Epithelial cell of proximal tubule (primary cell): ENCODE results near the gene TRAF1. TPM values are rescaled to one million over a fixed set of nuclear protein-coding genes. Genes with fewer than 3 reads are reported as not detected.

ENCODE experiments used
- DNase-seq: peaks from one replicate; pipeline ENCODE4 v3.0.0-alpha.2; 2011; ENCODE audit warnings: low read depth
- H3K4me3 ChIP-seq: 2 replicates; pipeline ENCODE4 v1.5.1; 2011; ENCODE audit warnings: low read depth, mild to moderate bottlenecking, low read length
- total RNA-seq: library from RNA; depleted of rRNA; stranded (reverse); fragments of >200 nt; gene quantifications from 2 replicates; pipeline ENCODE4 v1.2.3, GENCODE V29; 2015
- TF ChIP-seq, protein P1 (sequence below): conservative IDR thresholded peaks from 2 replicates; pipeline ENCODE4 v1.5.1; 2012; ENCODE audit warnings: low read depth, mild to moderate bottlenecking, low read length

TRAF1 gene
- total RNA-seq, 1 donor from 2014 or later = 5.9 TPM

DNA sequence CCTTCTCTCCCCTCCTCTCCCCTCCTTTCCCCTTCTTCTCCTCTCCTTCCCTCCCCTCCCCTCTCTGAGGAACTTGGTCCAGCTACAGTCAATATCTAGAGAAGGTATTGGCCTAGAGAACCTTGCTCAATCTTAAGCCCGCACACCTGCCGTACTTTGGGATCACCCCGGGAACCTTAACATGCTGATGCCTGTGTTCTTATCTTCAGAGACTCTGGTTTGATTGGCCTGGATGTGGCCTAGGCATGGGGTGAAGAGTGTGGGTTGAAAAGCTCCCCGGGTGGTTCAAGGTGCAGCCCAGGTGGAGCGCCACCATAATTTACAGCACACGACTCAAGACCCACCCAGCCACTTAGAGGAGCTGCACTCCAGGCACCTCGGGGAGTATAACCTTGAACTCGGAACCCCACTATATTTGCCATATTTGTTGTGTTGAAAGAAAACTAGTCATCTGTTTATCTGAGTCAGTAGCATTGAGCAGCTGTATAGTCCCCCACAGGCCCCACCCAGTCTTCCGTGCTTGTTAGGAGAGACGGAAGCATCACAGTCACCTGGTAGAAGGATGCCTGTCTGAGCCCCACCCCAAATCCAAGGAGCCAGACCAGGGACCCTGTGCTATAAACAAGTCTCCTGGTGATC, 35.2 kb downstream of the TRAF1 start:
- no peak overlapping the region for H3K4me3 ChIP-seq
- TF ChIP-seq, protein P1, sequence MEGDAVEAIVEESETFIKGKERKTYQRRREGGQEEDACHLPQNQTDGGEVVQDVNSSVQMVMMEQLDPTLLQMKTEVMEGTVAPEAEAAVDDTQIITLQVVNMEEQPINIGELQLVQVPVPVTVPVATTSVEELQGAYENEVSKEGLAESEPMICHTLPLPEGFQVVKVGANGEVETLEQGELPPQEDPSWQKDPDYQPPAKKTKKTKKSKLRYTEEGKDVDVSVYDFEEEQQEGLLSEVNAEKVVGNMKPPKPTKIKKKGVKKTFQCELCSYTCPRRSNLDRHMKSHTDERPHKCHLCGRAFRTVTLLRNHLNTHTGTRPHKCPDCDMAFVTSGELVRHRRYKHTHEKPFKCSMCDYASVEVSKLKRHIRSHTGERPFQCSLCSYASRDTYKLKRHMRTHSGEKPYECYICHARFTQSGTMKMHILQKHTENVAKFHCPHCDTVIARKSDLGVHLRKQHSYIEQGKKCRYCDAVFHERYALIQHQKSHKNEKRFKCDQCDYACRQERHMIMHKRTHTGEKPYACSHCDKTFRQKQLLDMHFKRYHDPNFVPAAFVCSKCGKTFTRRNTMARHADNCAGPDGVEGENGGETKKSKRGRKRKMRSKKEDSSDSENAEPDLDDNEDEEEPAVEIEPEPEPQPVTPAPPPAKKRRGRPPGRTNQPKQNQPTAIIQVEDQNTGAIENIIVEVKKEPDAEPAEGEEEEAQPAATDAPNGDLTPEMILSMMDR = no peak
- no peak for DNase-seq

DNA sequence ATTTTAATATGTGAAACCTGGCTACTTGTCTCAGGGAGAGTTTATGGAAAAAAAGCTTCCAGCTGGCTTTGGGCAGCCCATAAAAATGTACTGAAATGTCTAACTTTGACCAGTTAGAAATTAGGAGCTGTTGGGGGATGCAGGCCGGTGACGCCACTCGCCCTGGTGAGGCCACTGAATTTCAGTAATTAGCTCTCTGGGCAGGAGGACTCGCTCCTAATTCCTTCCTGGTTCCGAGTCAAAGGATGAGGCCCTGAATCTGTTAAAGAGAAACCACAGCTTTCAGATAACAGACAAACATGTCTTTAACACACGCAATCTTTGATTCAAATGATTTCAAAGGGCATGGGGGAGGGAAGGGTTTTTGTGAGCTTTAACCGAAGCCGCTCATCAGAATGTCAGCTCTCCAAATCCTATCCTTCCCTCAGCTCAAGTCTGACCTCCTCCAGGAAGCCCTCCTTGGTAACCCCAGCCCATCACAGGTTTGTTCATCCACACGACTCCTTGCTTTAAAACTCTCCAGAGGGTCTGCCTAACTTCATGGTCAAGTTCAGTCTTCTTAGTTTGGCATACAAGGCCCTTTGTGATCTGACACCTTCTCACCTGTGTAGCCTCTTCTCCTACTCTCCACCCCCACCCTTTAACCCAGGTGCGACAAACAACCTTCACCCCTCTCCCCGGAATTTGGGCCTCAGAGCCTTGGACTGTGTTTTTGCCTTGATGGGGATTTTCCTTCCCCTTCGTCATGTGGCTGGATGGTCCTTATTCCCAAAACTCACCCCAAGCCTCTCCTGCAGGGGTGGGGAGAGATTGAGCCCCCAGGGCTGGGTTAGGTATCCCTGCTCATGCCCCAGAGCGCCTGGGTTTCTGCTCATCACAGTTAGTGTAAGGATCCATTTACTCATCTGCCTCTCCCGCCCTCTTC, 36.0 kb downstream of the TRAF1 start:
- TF ChIP-seq, protein P1 = no peak
- no peak for DNase-seq
- no peak overlapping the region for H3K4me3 ChIP-seq

DNA sequence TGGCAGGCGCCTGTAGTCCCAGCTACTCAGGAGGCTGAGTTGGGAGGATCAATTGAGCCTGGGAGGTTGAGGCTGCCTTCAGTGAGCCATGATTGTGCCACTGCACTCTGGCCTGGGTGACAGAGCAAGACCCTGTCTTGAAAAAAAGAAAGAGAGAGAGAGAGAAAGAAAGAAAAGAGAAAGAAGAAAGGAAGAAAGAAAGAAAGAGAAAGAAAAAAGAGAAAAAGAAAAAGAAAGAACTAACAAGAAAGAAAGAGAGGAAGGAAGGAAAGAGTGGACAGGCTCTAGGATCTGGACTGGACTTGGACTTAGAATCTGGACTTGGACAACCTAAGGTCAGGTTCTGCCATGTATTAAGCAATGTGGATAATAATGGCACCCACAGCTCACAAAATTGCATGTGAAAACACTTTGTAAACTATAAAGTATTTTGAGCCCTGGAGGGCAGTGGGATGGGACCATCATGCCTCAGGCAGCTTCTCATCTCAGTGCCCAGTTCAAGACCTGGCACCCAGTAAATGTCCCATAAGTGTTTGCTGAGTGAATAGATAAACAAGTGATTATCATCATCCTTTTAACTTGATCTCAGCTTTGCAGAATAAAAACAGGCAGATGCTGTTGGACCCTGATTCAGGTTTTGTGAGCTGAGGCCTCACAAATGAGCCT, 36.9 kb downstream of the TRAF1 start:
- no peak overlapping the region for H3K4me3 ChIP-seq
- TF ChIP-seq, protein P1 = no peak
- no peak for DNase-seq

DNA sequence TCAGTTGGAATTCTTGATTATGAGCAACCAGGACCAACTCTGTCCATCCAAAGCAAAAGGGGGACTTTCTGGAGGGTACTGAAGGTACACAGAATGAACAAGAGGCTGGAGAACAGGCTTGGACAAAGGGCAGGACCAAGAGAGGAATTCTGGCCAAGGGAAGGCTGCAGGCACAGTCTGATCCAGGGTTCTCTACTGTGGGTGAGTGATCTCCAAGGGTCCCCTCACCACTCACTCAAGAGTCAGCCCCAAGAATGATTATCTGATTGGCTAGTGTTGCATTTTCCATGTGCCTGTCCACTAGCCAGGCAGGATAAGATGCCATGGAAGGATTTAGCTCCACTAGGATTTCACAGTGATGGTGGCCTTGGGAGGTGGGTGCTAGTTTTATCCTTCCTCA, 38.0 kb downstream of the TRAF1 start:
- TF ChIP-seq, protein P1 = no peak

DNA sequence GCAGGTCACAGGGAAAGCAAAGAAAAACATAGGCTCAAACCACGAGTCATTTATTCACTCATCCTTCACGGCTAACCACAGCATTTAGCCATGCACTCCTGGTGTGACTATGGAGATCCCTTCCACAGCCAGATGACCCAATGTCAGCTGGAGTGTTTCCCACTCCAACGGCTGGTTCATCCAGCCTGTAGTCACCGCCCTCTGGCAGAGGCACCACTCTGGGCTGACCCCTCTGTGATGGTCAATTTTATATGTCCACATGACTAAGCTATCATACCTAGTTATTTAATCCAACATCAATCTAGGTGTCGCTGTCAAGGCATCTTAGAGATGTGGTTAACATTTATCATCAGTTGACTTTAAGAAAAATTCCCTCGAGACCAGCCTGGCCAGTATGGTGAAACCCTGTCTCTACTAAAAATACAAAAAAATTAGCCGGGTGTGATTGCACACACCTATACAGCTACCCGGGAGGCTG, 40.1 kb downstream of the TRAF1 start:
- DNase-seq = no peak
- TF ChIP-seq, protein P1 = no peak
- H3K4me3 ChIP-seq = no peak overlapping the region

More for the DNA sequence above, 38.0 kb downstream of the TRAF1 start:
- H3K4me3 ChIP-seq = no peak overlapping the region
- no peak for DNase-seq

DNA sequence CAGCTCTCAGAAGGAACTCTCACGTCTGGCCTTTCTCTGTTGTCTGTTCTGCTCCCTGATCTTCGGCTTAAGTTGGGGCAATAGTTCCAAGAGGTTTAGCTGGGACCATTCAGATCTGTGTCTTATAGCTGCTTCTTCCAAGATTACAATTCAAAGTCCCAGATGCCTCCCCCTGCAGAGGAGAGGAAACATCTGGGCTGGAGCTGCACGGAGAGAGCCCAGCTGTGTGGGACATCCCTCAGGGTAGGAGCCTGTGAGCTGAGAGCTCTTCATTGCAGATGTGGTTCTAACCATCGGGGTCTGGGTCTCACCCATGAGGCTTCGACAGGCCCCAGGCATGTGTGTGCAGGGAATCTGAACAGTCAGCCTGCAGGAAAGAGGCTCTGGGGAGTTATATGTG, 40.6 kb downstream of the TRAF1 start:
- TF ChIP-seq, protein P1 = no peak
- no peak overlapping the region for H3K4me3 ChIP-seq
- no peak for DNase-seq
